ENCODE measurements around the gene TMPRSS4.

TMPRSS4 gene

GRCh38 chr11:118135051-118135795, 58.3 kb downstream of the TMPRSS4 start:
- DNase-seq (ENCODE audit: low read depth) = no peak
- TF ChIP-seq, protein P1, sequence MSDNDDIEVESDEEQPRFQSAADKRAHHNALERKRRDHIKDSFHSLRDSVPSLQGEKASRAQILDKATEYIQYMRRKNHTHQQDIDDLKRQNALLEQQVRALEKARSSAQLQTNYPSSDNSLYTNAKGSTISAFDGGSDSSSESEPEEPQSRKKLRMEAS (IDR thresholded peaks at IDR 0.05; ENCODE audit: low read depth, low read length) = no peak
- TF ChIP-seq MYC (IDR thresholded peaks at IDR 0.05; ENCODE audit: low read depth, low read length) (no peak), POLR2A (IDR thresholded peaks at IDR 0.05; ENCODE audit: extremely low read depth, insufficient read length) (no peak), CTCF (IDR thresholded peaks at IDR 0.05; ENCODE audit: low read depth, low read length) (no peak)
- H3K4me3 ChIP-seq (ENCODE audit: low read depth, low read length) = no peak overlapping the region

- H3K4me3 ChIP-seq (ENCODE audit: low read depth, low read length) = no peak overlapping the region
- TF ChIP-seq, protein P1 (IDR thresholded peaks at IDR 0.05; ENCODE audit: low read depth, low read length) = no peak
- TF ChIP-seq POLR2A (IDR thresholded peaks at IDR 0.05; ENCODE audit: extremely low read depth, insufficient read length) (no peak), CTCF (IDR thresholded peaks at IDR 0.05; ENCODE audit: low read depth, low read length) (no peak), MYC (IDR thresholded peaks at IDR 0.05; ENCODE audit: low read depth, low read length) (no peak)
- DNase-seq (ENCODE audit: low read depth) = no peak
Observed at GRCh38 chr11:118135796-118136165, 58.9 kb downstream of the TMPRSS4 start.

- H3K4me3 ChIP-seq (ENCODE audit: low read depth, low read length) = no peak overlapping the region
- no peak for DNase-seq (ENCODE audit: low read depth)
- no peak for TF ChIP-seq MYC (IDR thresholded peaks at IDR 0.05; ENCODE audit: low read depth, low read length)
- TF ChIP-seq, protein P1 (IDR thresholded peaks at IDR 0.05; ENCODE audit: low read depth, low read length) = no peak
- no peak for TF ChIP-seq POLR2A (IDR thresholded peaks at IDR 0.05; ENCODE audit: extremely low read depth, insufficient read length)
- no peak for TF ChIP-seq CTCF (IDR thresholded peaks at IDR 0.05; ENCODE audit: low read depth, low read length)
Observed at GRCh38 chr11:118136341-118136740, 59.5 kb downstream of the TMPRSS4 start.

- H3K4me3 ChIP-seq (ENCODE audit: low read depth, low read length) = no peak overlapping the region
- DNase-seq (ENCODE audit: low read depth) = no peak
- TF ChIP-seq MYC (IDR thresholded peaks at IDR 0.05; ENCODE audit: low read depth, low read length) (no peak), POLR2A (IDR thresholded peaks at IDR 0.05; ENCODE audit: extremely low read depth, insufficient read length) (no peak), CTCF (IDR thresholded peaks at IDR 0.05; ENCODE audit: low read depth, low read length) (no peak)
- TF ChIP-seq, protein P1 (IDR thresholded peaks at IDR 0.05; ENCODE audit: low read depth, low read length) = no peak
Observed at GRCh38 chr11:118136801-118137200, 59.9 kb downstream of the TMPRSS4 start.

- no peak for DNase-seq (ENCODE audit: low read depth)
- no peak overlapping the region for H3K4me3 ChIP-seq (ENCODE audit: low read depth, low read length)
- TF ChIP-seq, protein P1 (IDR thresholded peaks at IDR 0.05; ENCODE audit: low read depth, low read length) = no peak
- no peak for TF ChIP-seq CTCF (IDR thresholded peaks at IDR 0.05; ENCODE audit: low read depth, low read length)
- no peak for TF ChIP-seq MYC (IDR thresholded peaks at IDR 0.05; ENCODE audit: low read depth, low read length)
- TF ChIP-seq POLR2A (IDR thresholded peaks at IDR 0.05; ENCODE audit: extremely low read depth, insufficient read length) = no peak
Observed at GRCh38 chr11:118138839-118139420, 62.1 kb downstream of the TMPRSS4 start.
